SK-N-MC (cell line): ENCODE results near the gene TENT5C.

Experiments
- EZH2 ChIP-seq: fragments of 200-600 bp; sonication (generic); IDR thresholded peaks from one replicate; pipeline ENCODE4 v1.6.1; 2017; ENCODE audit warnings: antibody characterized with exemption
- POLR2AphosphoS5 ChIP-seq: IDR thresholded peaks from 2 replicates; pipeline ENCODE4 v1.6.1; 2012; ENCODE audit warnings: mild to moderate bottlenecking, low read depth, low read length, borderline replicate concordance

GRCh38 chr1:117570988-117571409 lies 34.8 kb upstream of the TENT5C start:
- TF ChIP-seq POLR2AphosphoS5 (no peak), EZH2 (no peak)
